ENCODE data around the gene PTPN23. TPM values are rescaled to one million over a fixed set of nuclear protein-coding genes. Genes with fewer than 3 reads are reported as not detected.
A peak's percentile ranks its signal among the peaks of the same experiment; 100 is the strongest.

The PTPN23 gene
- total RNA-seq, 2 experiments from 2014 or later, result 20.7 to 22.6 TPM

- H3K4me3 Mint-ChIP-seq, result peak overlapping the region; percentile 40
- peak overlapping the region; percentile 99 for H3K27ac Mint-ChIP-seq
- peaks cover 19% of the 10 kb centered on the region for H3K4me1 Mint-ChIP-seq (ENCODE audit: low read depth)
- H3K27me3 Mint-ChIP-seq, result no peaks in the 10 kb centered on the region
- intact Hi-C loops (cut with micrococcal nuclease), result loop anchor here (2.0 to 5.0 kb wide), 2 partner anchors 56 to 92 kb away; partner anchors contain the start of gene ELP6
- ATAC-seq (peak; percentile 98), DNase-seq (peak; percentile 98)
- ChIA-PET CTCF (interaction anchor here (0.6 to 6.9 kb wide), 37 partner anchors 9 to 1031 kb away, joined by 3 to 99 read pairs (median 4); partner anchors contain the start of genes DHX30, ELP6, PTPN23 and SCAP), POLR2A (interaction anchor here (0.5 to 2.6 kb wide), 9 partner anchors 9 to 180 kb away, joined by 3 to 16 read pairs (median 4); partner anchors contain the start of gene SCAP)
- H3K36me3 Mint-ChIP-seq (ENCODE audit: low read depth), result peaks cover 23% of the 10 kb centered on the region
- peak; percentile 92 for TF ChIP-seq CTCF (IDR thresholded peaks at IDR 0.05)
- no peaks in the 10 kb centered on the region for H3K9me3 Mint-ChIP-seq
These were observed 40.0 kb downstream of the PTPN23 start for GRCh38 chr3:47420511-47421484.

DNA sequence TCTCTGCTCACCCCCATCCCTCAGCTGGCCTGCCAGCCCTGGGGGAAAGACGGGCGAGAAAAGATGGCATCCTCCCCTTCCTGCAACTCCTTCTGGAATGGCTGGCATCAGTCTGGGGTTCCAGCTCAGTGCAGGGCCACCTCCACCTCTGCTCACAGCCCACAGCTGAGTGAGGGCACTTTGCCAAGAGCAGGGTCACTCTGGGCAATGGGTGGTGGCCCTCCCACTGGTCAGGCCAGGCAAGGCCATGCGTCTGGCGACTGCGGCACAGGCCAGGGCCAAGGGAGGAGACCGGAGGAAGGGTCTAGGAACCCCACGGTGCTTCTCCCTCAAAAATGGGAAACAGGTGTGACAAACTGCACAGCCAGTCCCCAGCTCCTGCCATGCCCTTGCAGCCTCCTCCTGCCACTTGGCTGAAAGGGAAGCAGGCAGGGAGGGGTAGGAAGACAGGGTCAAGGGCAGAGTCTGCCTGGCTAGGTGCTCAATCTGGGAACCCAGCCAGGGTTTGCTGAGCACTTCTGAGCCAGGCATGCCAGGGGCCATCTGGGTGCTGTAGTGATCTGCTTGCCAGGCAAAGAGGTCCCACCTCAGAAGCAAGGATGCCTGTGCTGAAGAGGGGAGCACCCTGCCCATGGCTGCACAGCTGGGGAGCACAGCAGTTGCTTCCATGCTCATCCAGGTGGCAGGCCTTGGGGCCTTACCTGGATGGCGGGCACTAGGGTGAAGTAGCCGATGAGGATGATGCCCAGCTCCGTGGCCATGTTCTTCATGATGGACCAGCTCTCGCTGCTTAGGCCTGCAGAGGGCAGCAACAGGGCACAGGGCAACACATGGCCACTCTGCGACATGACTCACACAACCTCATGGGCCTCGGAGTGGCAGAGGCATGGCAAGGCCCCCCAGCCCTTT lies 41.2 kb downstream of the PTPN23 start:
- no peaks in the 10 kb centered on the region for H3K9me3 Mint-ChIP-seq
- no peaks in the 10 kb centered on the region for H3K27me3 Mint-ChIP-seq
- peaks cover 19% of the 10 kb centered on the region for H3K4me1 Mint-ChIP-seq (ENCODE audit: low read depth)
- peak; percentile 38 for TF ChIP-seq CTCF (IDR thresholded peaks at IDR 0.05)
- peaks cover 21% of the 10 kb centered on the region for H3K36me3 Mint-ChIP-seq (ENCODE audit: low read depth)
- POLR2A ChIA-PET, result interaction anchor here (0.5 to 2.6 kb wide), 7 partner anchors 9 to 91 kb away, joined by 3 to 16 read pairs (median 4); partner anchors contain the start of gene SCAP
- ATAC-seq (no peak), DNase-seq (peak; percentile 43)
- CTCF ChIA-PET, result interaction anchor here (0.8 to 6.9 kb wide), 31 partner anchors 8 to 792 kb away, joined by 3 to 99 read pairs (median 5); partner anchors contain the start of genes DHX30, ELP6, PTPN23 and SCAP
- no peak overlapping the region for H3K4me3 Mint-ChIP-seq
- intact Hi-C loops (cut with micrococcal nuclease), result loop anchor here (2.0 to 5.0 kb wide), 2 partner anchors 55 to 90 kb away; partner anchors contain the start of gene ELP6
- H3K27ac Mint-ChIP-seq, result peak overlapping the region; percentile 99

DNA sequence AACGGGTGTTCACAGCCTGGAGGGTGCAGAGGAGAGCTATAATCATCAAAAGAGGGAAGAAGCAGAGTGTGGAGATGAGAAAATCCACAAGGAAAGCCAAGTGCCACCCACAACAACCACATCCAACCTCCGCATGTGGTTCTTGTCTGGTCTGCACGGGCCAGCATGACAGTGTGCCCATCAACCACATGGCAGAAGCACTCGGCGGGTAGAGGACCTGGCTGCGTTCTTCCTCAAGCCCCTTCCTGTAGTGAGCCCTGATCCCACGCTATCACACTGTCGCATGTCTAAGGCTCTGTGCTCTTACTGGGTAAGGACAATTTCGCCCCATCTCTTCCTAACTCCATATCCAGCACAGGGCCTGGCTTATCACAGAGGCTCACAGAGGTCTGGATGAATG lies 41.9 kb downstream of the PTPN23 start:
- ATAC-seq (no peak), DNase-seq (no peak)
- Mint-ChIP-seq H3K9me3 (no peaks in the 10 kb centered on the region), H3K4me1 (ENCODE audit: low read depth) (peaks cover 19% of the 10 kb centered on the region), H3K36me3 (ENCODE audit: low read depth) (peaks cover 21% of the 10 kb centered on the region), H3K27me3 (no peaks in the 10 kb centered on the region), H3K27ac (peak overlapping the region; percentile 99), H3K4me3 (no peak overlapping the region)
- intact Hi-C loops (cut with micrococcal nuclease), result loop anchor here (5.0 kb wide), 1 partner anchor 90 kb away; the partner anchor contains the start of gene ELP6
- CTCF ChIA-PET, result interaction anchor here (1.0 to 6.9 kb wide), 4 partner anchors 11 to 793 kb away, joined by 3 to 99 read pairs (median 9); partner anchors contain the start of gene SCAP
- TF ChIP-seq CTCF (IDR thresholded peaks at IDR 0.05), result no peak
- POLR2A ChIA-PET, result interaction anchor here (0.8 to 2.6 kb wide), 4 partner anchors 10 to 53 kb away, joined by 3 to 16 read pairs (median 4); partner anchors contain the start of gene SCAP

GRCh38 chr3:47423548-47424145 lies 42.8 kb downstream of the PTPN23 start:
- Mint-ChIP-seq H3K27ac (peak overlapping the region; percentile 99), H3K27me3 (no peaks in the 10 kb centered on the region), H3K4me1 (ENCODE audit: low read depth) (peaks cover 19% of the 10 kb centered on the region), H3K4me3 (no peak overlapping the region), H3K36me3 (ENCODE audit: low read depth) (peaks cover 21% of the 10 kb centered on the region), H3K9me3 (no peaks in the 10 kb centered on the region)
- no peak for ATAC-seq
- CTCF ChIA-PET, result interaction anchor here (0.6 to 6.9 kb wide), 6 partner anchors 13 to 401 kb away, joined by 3 to 99 read pairs (median 3); partner anchors contain the start of genes PTPN23 and SCAP
- no peak for DNase-seq
- no peak for TF ChIP-seq CTCF (IDR thresholded peaks at IDR 0.05)
- POLR2A ChIA-PET, result interaction anchor here (0.6 to 1.5 kb wide), 4 partner anchors 14 to 406 kb away, joined by 3 to 6 read pairs (median 3); partner anchors contain the start of gene SCAP
- intact Hi-C loops (cut with micrococcal nuclease), result loop anchor here (5.0 kb wide), 1 partner anchor 89 kb away; the partner anchor contains the start of gene ELP6
